Tibial nerve (tissue), 4 donors: ENCODE measurements around the gene BACE2. TPM values are rescaled to one million over a fixed set of nuclear protein-coding genes. Genes with fewer than 3 reads are reported as not detected.

ENCODE experiments used
- DNase-seq, 2 donors: peaks; one replicate each; pipeline ENCODE4 v3.0.0-alpha.2; 2019; ENCODE audit warnings: low spot score in 2 of 2
- H3K27ac ChIP-seq, 4 donors: fragments of 200-600 bp; sonication (generic) in 3 of 4; one replicate each; pipeline ENCODE4 v1.5.1; 2017 to 2019; ENCODE audit warnings: mild to moderate bottlenecking in 1 of 4
- H3K27me3 ChIP-seq, 2 donors: fragments of 200-600 bp; sonication (generic) in 1 of 2; one replicate each; pipeline versions ENCODE4 v1.5.1 to v1.6.0; 2017 to 2019
- H3K36me3 ChIP-seq, 3 donors: fragments of 200-600 bp; sonication (generic); one replicate each; pipeline ENCODE4 v1.5.1; 2018 to 2019
- H3K4me1 ChIP-seq, 4 donors: fragments of 200-600 bp; sonication (generic) in 3 of 4; one replicate each; pipeline ENCODE4 v1.5.1; 2017 to 2019
- H3K4me3 ChIP-seq, 4 donors: fragments of 200-600 bp; sonication (generic) in 3 of 4; one replicate each; pipeline ENCODE4 v1.5.1; 2017 to 2019; ENCODE audit warnings: mild to moderate bottlenecking in 1 of 4, moderate library complexity in 1 of 4
- H3K9me3 ChIP-seq, 4 donors: fragments of 200-600 bp; sonication (generic) in 3 of 4; one replicate each; pipeline ENCODE4 v1.5.1; 2017 to 2019
- EP300 ChIP-seq, 2 donors: sonication (generic); formaldehyde crosslinking; IDR thresholded peaks; one replicate each; pipeline ENCODE4 v1.6.1; 2017; ENCODE audit warnings: antibody characterized with exemption in 2 of 2, mild to moderate bottlenecking in 1 of 2
- POLR2A ChIP-seq, 2 donors: fragments of 450-650 bp; IDR thresholded peaks; one replicate each; pipeline ENCODE4 v1.6.1; 2017; ENCODE audit warnings: antibody characterized with exemption in 2 of 2, mild to moderate bottlenecking in 2 of 2, moderate library complexity in 2 of 2
- WGBS, 2 donors: methylation state at CpG; one replicate each; pipeline ENCODE4 v1.1.5; 2018; 5-methylcytosine and 5-hydroxymethylcytosine counted together
- total RNA-seq, 4 donors: library from RNA; depleted of rRNA; stranded (reverse); fragments of >200 nt; gene quantifications; one replicate each; pipeline ENCODE4 v1.1.0, GENCODE V29; 2016
- TF ChIP-seq, protein P1 (sequence below), 5 experiments: fragments of 200-600 bp in 3 of 5; fragments of 450-650 bp in 2 of 5; sonication (generic) in 3 of 5; IDR thresholded peaks; one replicate each; pipeline ENCODE4 v1.5.1; 2016 to 2019; ENCODE audit warnings: antibody characterized with exemption in 5 of 5, mild to moderate bottlenecking in 3 of 5, moderate library complexity in 2 of 5

BACE2 gene
- total RNA-seq, 4 donors from 2014 or later: 69.5 to 96.9 (median 79.2) TPM

DNA sequence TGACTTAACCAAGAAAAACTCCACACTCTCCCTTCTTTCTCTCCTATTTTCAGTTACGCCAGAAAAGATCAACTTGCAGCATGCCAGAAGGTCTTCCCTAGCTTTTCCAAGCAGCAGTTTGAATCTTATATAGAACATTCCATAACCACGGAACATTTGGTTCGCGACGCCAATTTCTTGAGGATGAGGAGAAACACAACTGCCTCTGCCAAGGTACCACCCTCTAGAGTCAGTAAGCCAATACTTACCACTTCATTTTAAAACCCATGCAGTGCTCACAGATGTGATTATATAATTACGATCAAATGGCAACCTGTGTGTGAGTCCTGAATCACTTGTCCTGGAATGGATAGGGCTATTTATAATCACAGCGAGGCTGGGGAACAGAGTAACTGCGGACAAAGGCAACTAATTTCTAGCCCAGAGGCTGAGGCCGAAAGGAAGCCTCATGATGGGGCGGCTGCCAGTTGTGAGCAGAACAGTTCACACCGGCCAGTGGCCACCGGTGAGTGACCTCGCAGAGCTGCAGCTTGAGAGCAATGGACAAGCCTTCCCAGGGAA lies 43.2 kb upstream of the BACE2 start:
- peak overlapping the region in 2 of 4 donors; percentile 32 to 36 for H3K27ac ChIP-seq
- no peak overlapping the region for H3K4me3 ChIP-seq
- no peaks in the 10 kb centered on the region for H3K27me3 ChIP-seq
- peaks cover 0 to 3% (median 0%) of the 10 kb centered on the region in 4 donors for H3K4me1 ChIP-seq
- TF ChIP-seq EP300 (IDR thresholded peaks at IDR 0.05) (no peak), POLR2A (IDR thresholded peaks at IDR 0.05) (no peak)
- TF ChIP-seq, protein P1, sequence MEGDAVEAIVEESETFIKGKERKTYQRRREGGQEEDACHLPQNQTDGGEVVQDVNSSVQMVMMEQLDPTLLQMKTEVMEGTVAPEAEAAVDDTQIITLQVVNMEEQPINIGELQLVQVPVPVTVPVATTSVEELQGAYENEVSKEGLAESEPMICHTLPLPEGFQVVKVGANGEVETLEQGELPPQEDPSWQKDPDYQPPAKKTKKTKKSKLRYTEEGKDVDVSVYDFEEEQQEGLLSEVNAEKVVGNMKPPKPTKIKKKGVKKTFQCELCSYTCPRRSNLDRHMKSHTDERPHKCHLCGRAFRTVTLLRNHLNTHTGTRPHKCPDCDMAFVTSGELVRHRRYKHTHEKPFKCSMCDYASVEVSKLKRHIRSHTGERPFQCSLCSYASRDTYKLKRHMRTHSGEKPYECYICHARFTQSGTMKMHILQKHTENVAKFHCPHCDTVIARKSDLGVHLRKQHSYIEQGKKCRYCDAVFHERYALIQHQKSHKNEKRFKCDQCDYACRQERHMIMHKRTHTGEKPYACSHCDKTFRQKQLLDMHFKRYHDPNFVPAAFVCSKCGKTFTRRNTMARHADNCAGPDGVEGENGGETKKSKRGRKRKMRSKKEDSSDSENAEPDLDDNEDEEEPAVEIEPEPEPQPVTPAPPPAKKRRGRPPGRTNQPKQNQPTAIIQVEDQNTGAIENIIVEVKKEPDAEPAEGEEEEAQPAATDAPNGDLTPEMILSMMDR (IDR thresholded peaks at IDR 0.05): no peak
- peaks cover 0 to 5% (median 0%) of the 10 kb centered on the region in 4 donors for H3K9me3 ChIP-seq
- 53 to 58% methylated on average over 13 of the region's 13 CpGs for WGBS, 2 donors
- no peak for DNase-seq
- H3K36me3 ChIP-seq: no peaks in the 10 kb centered on the region

DNA sequence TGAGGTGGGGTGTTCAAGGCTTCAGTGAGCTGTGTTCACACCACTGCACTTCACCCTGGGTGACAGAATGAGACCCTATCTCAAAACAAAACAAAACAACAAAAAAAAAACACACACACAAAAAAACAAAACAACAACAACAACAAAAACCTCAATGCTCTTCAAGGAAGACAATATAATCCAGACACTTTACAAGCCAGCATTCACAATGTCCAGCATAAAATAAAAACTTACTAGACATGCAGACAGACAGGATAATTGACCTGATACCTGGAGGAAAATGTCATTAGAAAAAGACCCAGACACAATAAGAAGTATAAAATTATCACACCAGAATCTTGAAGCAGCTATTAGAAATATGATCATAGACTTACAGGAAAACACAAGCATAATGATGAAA lies 39.0 kb upstream of the BACE2 start:
- Histone ChIP-seq H3K27ac (no peak overlapping the region), H3K4me3 (no peak overlapping the region), H3K36me3 (no peaks in the 10 kb centered on the region), H3K4me1 (peaks cover 0 to 3% (median 0%) of the 10 kb centered on the region in 4 donors), H3K9me3 (peaks cover 0 to 5% (median 0%) of the 10 kb centered on the region in 4 donors), H3K27me3 (no peaks in the 10 kb centered on the region)
- DNase-seq: no peak
- no peak for TF ChIP-seq POLR2A (IDR thresholded peaks at IDR 0.05)

DNA sequence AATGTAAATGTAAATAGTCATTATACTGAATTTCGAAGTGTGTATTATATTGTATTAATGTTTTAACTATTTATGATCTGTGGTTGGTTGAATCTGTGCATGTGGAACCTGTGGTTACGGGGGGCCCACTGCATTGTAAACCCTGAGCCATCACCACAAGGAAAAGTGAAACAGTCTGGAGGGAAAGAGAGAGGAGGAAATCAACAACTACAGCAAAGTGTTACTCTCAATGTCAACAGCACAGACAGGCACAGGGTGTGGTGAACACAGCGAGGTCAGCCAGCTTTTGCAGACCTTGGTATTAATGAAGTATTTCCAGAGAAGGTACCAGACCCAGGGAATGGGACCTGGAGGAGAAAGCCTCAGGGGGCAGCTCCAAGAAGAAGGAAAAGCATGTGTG lies 37.1 kb upstream of the BACE2 start:
- Histone ChIP-seq H3K9me3 (peaks cover 0 to 5% (median 0%) of the 10 kb centered on the region in 4 donors), H3K27me3 (no peaks in the 10 kb centered on the region), H3K4me1 (peaks cover 0 to 5% (median 0%) of the 10 kb centered on the region in 4 donors), H3K27ac (no peak overlapping the region), H3K36me3 (no peaks in the 10 kb centered on the region), H3K4me3 (no peak overlapping the region)
- DNase-seq: no peak
- no peak for TF ChIP-seq POLR2A (IDR thresholded peaks at IDR 0.05)
- no peak for TF ChIP-seq EP300 (IDR thresholded peaks at IDR 0.05)
- TF ChIP-seq, protein P1 (IDR thresholded peaks at IDR 0.05): no peak
- WGBS, 2 donors: 68 to 70% methylated on average over 3 of the region's 3 CpGs

DNA sequence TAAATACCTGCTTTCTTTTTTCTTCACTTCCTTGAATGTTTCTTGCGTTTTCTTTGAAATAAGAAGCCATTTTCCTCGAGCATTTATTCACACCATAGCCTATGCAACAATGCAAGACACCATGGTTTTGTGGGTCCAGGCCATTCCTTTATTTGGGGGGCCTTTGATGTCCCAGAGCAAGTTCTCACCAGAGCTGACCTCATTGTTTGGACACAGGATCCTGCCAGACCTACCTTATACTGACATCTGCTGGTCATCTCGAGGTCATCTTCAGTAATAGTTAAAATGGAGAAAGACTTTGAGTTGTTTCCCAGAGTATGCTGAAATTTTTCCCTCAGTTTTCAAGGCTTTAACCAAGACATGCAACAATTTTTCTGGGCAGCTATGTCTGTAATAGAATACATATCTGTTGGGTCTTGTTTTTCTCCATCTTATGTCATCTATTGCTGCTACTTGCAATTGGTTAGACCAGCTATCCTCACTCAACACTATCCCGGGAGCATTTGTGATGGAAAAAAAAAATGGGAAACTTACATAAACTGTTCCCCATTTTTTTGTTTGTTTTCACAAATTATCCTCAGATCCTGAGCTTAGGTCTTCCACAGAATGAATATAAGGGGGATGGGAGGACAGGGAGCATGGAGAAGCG lies 34.0 kb upstream of the BACE2 start:
- peak in 1 of 2 donors; percentile 45 for DNase-seq
- 54 to 58% methylated on average over 5 of the region's 5 CpGs for WGBS, 2 donors
- Histone ChIP-seq H3K4me3 (no peak overlapping the region), H3K27ac (no peak overlapping the region), H3K36me3 (no peaks in the 10 kb centered on the region), H3K4me1 (peaks cover 0 to 10% (median 0%) of the 10 kb centered on the region in 4 donors), H3K9me3 (peaks cover 0 to 5% (median 0%) of the 10 kb centered on the region in 4 donors), H3K27me3 (no peaks in the 10 kb centered on the region)
- TF ChIP-seq EP300 (IDR thresholded peaks at IDR 0.05) (no peak), POLR2A (IDR thresholded peaks at IDR 0.05) (no peak)
- TF ChIP-seq, protein P1 (IDR thresholded peaks at IDR 0.05): peak; percentile 34 to 51 (median 43)

DNA sequence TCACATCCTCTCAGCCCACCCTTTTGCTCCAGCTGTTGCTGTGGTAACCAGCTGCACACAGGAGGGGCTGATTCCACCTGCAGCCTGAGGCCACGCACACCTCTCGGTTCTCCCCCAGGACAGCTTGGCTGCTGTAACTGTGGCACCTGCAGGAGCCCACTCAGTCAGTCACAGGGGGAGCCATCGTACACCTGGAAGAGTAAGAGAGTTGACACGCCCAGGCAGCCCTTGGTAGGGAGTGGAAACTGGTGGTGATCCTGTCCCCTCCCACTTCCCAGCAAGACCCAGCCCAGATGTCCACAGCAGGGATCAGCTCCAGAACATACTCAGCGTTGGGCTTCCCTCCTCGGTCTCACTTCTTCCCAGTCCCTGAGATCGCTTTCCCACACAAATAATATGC lies 32.2 kb upstream of the BACE2 start:
- no peaks in the 10 kb centered on the region for H3K9me3 ChIP-seq
- no peak overlapping the region for H3K27ac ChIP-seq
- no peaks in the 10 kb centered on the region for H3K27me3 ChIP-seq
- TF ChIP-seq POLR2A (IDR thresholded peaks at IDR 0.05) (no peak), EP300 (IDR thresholded peaks at IDR 0.05) (no peak)
- TF ChIP-seq, protein P1 (IDR thresholded peaks at IDR 0.05): no peak
- H3K36me3 ChIP-seq: no peaks in the 10 kb centered on the region
- no peak for DNase-seq
- no peak overlapping the region for H3K4me3 ChIP-seq
- 68 to 76% methylated on average over 7 of the region's 7 CpGs for WGBS, 2 donors
- peaks cover 0 to 16% (median under 1%) of the 10 kb centered on the region in 4 donors for H3K4me1 ChIP-seq
